Suprapubic skin (tissue), 4 donors: Measurements from ENCODE around the gene TRIM44.

Source experiments
- EP300 ChIP-seq: sonication (generic); formaldehyde crosslinking; IDR thresholded peaks from one replicate; pipeline ENCODE4 v1.6.1; 2017; ENCODE audit warnings: antibody characterized with exemption
- POLR2A ChIP-seq, 2 donors: fragments of 450-650 bp; IDR thresholded peaks; one replicate each; pipeline ENCODE4 v1.6.1; 2017; ENCODE audit warnings: antibody characterized with exemption in 2 of 2, mild to moderate bottlenecking in 2 of 2, moderate library complexity in 2 of 2
- POLR2AphosphoS5 ChIP-seq, 3 donors: sonication (generic); formaldehyde crosslinking; IDR thresholded peaks; one replicate each; pipeline ENCODE4 v1.6.1; 2017; ENCODE audit warnings: antibody characterized with exemption in 3 of 3
- TF ChIP-seq, protein P1 (sequence below), 2 donors: fragments of 200-600 bp in 1 of 2; fragments of 450-650 bp in 1 of 2; sonication (generic) in 1 of 2; IDR thresholded peaks; one replicate each; pipeline ENCODE4 v1.5.1; 2016 to 2019; ENCODE audit warnings: antibody characterized with exemption in 2 of 2, mild to moderate bottlenecking in 1 of 2, moderate library complexity in 1 of 2

DNA sequence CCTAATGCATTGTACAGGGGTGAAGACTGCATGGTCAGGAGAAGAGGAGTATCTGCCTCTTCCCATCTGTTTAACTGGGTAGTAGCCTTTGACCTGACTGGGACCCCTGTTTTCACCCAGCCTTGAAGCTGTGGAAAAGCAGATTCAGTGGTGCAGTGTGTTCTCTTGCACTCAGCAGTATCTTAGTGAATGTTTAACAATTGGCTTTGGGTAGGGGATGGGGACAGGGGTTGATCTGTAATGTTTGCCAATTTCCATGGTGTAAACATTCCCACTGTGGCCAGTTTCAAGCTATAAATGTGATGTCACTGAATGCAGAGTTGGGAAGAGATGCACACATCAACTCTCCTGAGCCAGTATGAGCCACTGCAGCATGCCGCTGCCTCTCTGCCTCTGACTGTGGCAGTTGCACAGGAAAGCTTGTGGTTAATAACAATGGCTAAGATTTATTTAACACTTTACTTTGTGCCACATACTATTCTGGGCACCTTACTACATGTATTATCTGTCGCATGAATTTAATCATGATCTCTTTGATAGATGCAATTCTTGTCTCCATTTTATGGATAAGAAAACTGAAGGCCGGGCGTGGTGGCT, 28.6 kb upstream of the TRIM44 start:
- TF ChIP-seq, protein P1, sequence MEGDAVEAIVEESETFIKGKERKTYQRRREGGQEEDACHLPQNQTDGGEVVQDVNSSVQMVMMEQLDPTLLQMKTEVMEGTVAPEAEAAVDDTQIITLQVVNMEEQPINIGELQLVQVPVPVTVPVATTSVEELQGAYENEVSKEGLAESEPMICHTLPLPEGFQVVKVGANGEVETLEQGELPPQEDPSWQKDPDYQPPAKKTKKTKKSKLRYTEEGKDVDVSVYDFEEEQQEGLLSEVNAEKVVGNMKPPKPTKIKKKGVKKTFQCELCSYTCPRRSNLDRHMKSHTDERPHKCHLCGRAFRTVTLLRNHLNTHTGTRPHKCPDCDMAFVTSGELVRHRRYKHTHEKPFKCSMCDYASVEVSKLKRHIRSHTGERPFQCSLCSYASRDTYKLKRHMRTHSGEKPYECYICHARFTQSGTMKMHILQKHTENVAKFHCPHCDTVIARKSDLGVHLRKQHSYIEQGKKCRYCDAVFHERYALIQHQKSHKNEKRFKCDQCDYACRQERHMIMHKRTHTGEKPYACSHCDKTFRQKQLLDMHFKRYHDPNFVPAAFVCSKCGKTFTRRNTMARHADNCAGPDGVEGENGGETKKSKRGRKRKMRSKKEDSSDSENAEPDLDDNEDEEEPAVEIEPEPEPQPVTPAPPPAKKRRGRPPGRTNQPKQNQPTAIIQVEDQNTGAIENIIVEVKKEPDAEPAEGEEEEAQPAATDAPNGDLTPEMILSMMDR (IDR thresholded peaks at IDR 0.05): no peak
- TF ChIP-seq POLR2AphosphoS5 (IDR thresholded peaks at IDR 0.05) (no peak), POLR2A (IDR thresholded peaks at IDR 0.05) (no peak), EP300 (no peak)
